H1 (cell line): ENCODE data around the gene DMRTA1. TPM values are rescaled to one million over a fixed set of nuclear protein-coding genes. Genes with fewer than 3 reads are reported as not detected.
A peak's percentile ranks its signal among the peaks of the same experiment; 100 is the strongest.

Source experiments
- CTCF ChIA-PET: fragments of 300-600 bp; sonication (Branson Sonifier 250); formaldehyde crosslinking; loops from one replicate; lab custom pipeline; 2021; ENCODE audit not compliant: partially characterized antibody; lab: Charles Lee
- POLR2A ChIA-PET: fragments of 300-600 bp; sonication (Branson Sonifier 250); formaldehyde crosslinking; loops from one replicate; lab custom pipeline; 2021; ENCODE audit warnings: inconsistent platforms; ENCODE audit not compliant: partially characterized antibody; lab: Charles Lee
- DNase-seq, 2 experiments: peaks; one replicate each; pipeline versions ENCODE4 v3.0.0 to v3.0.0-alpha.2; 2010 to 2022; ENCODE audit warnings: low spot score in 2 of 2, low read depth in 1 of 2, mixed read lengths in 1 of 2
- FAIRE-seq: peaks from 2 replicates; lab custom pipeline; 2011; peaks lifted over from hg19 to GRCh38; lab: Jason Lieb, UNC
- H2AFZ ChIP-seq: 2 replicates; pipeline ENCODE4 v1.8.1; 2012; ENCODE audit warnings: low read length, inconsistent platforms
- H2AK5ac ChIP-seq: 2 replicates; pipeline ENCODE4 v1.6.1; 2013; ENCODE audit warnings: low read depth, low read length
- H2BK120ac ChIP-seq: replicated peaks from 2 replicates; pipeline ENCODE3; 2013; ENCODE audit warnings: low read depth, low read length, inconsistent platforms
- H2BK12ac ChIP-seq: 2 replicates; pipeline ENCODE4 v1.6.1; 2013; ENCODE audit warnings: low read depth, low read length
- H2BK15ac ChIP-seq: 2 replicates; pipeline ENCODE4 v1.6.1; 2013; ENCODE audit warnings: low read length
- H2BK20ac ChIP-seq: 2 replicates; pipeline ENCODE4 v1.6.1; 2013; ENCODE audit warnings: low read length
- H2BK5ac ChIP-seq: 2 replicates; pipeline ENCODE4 v1.6.1; 2013; ENCODE audit warnings: low read depth, low read length
- H3K14ac ChIP-seq: 2 replicates; pipeline ENCODE4 v1.6.1; 2013; ENCODE audit warnings: inconsistent platforms; ENCODE audit not compliant: insufficient read length
- H3K18ac ChIP-seq: 2 replicates; pipeline ENCODE4 v1.6.1; 2013; ENCODE audit warnings: low read length; ENCODE audit errors: extremely low read depth
- H3K23ac ChIP-seq: 2 replicates; pipeline ENCODE4 v1.6.1; 2013; ENCODE audit warnings: inconsistent platforms; ENCODE audit not compliant: insufficient read length
- H3K23me2 ChIP-seq: 2 replicates; pipeline ENCODE4 v1.6.1; 2013; ENCODE audit warnings: low read depth, low read length
- H3K27ac ChIP-seq: 2 replicates; pipeline ENCODE4 v1.6.1; 2011; ENCODE audit warnings: low read depth, low read length, inconsistent platforms
- H3K27me3 ChIP-seq, 4 experiments: replicated peaks in 1 of 4; 1 replicate in 1 of 4; 2 replicates in 3 of 4; pipeline versions ENCODE4 v1.6.1 to v1.8.1; 2011 to 2013; ENCODE audit warnings: low read length in 3 of 4, mild to moderate bottlenecking in 3 of 4, inconsistent platforms in 2 of 4, mixed read lengths in 2 of 4, moderate library complexity in 1 of 4; ENCODE audit not compliant: control insufficient read depth in 3 of 4, insufficient read depth in 3 of 4; ENCODE audit errors: extremely low read depth in 1 of 4
- H3K36me3 ChIP-seq, 4 experiments: 2 replicates each; pipeline versions ENCODE4 v1.6.1 to v1.8.1; 2011 to 2013; ENCODE audit warnings: mild to moderate bottlenecking in 4 of 4, low read length in 3 of 4, moderate library complexity in 2 of 4, control low read depth in 1 of 4, inconsistent platforms in 1 of 4; ENCODE audit not compliant: insufficient read depth in 4 of 4, control insufficient read depth in 2 of 4
- H3K4ac ChIP-seq: replicated peaks from 2 replicates; pipeline ENCODE3; 2013; ENCODE audit warnings: low read length, low read depth, mixed read lengths, inconsistent platforms; ENCODE audit not compliant: insufficient read length
- H3K4me1 ChIP-seq, 4 experiments: replicated peaks in 1 of 4; 1 replicate in 1 of 4; 2 replicates in 3 of 4; pipeline versions ENCODE4 v1.6.1 to v1.8.1; 2011 to 2013; ENCODE audit warnings: low read length in 3 of 4, inconsistent platforms in 2 of 4, mixed read lengths in 1 of 4; ENCODE audit not compliant: insufficient read depth in 4 of 4, control insufficient read depth in 3 of 4
- H3K4me2 ChIP-seq, 2 experiments: 2 replicates each; pipeline versions ENCODE4 v1.6.1 to v1.8.1; 2011 to 2013; ENCODE audit warnings: low read depth in 2 of 2, low read length in 2 of 2, control low read depth in 1 of 2, inconsistent platforms in 1 of 2, mild to moderate bottlenecking in 1 of 2; ENCODE audit not compliant: insufficient read depth in 1 of 2
- H3K4me3 ChIP-seq, 4 experiments: fragments of 200-600, 300-600 bp in 1 of 4; sonication (generic), shearing (Covaris generic), sonication (Bioruptor Twin) in 1 of 4; 2 replicates each; pipeline versions ENCODE4 v1.5.1 to v1.8.1; 2011 to 2016; ENCODE audit warnings: low read length in 4 of 4, low read depth in 3 of 4, control low read depth in 2 of 4, inconsistent platforms in 2 of 4, mild to moderate bottlenecking in 2 of 4, mixed read lengths in 1 of 4, moderate library complexity in 1 of 4; ENCODE audit not compliant: insufficient read depth in 2 of 4; ENCODE audit errors: extremely low read depth in 1 of 4
- H3K56ac ChIP-seq: replicated peaks from 2 replicates; pipeline ENCODE3; 2013; ENCODE audit warnings: low read depth, mild to moderate bottlenecking, mixed read lengths, low read length, inconsistent platforms; ENCODE audit not compliant: insufficient read length
- H3K79me1 ChIP-seq: 2 replicates; pipeline ENCODE4 v1.6.1; 2013; ENCODE audit warnings: low read depth, low read length, control low read depth
- H3K79me2 ChIP-seq, 2 experiments: 2 replicates each; pipeline versions ENCODE4 v1.6.1 to v1.8.1; 2012 to 2013; ENCODE audit warnings: low read length in 2 of 2, mild to moderate bottlenecking in 2 of 2, inconsistent platforms in 1 of 2; ENCODE audit not compliant: insufficient read depth in 2 of 2, control insufficient read depth in 1 of 2
- H3K9ac ChIP-seq, 4 experiments: replicated peaks in 1 of 4; 1 replicate in 1 of 4; 2 replicates in 3 of 4; pipeline versions ENCODE4 v1.6.1 to v1.8.1; 2011 to 2013; ENCODE audit warnings: low read depth in 3 of 4, low read length in 3 of 4, control low read depth in 2 of 4, mild to moderate bottlenecking in 2 of 4, moderate library complexity in 2 of 4, inconsistent platforms in 1 of 4; ENCODE audit errors: extremely low read depth in 1 of 4
- H3K9me3 ChIP-seq, 2 experiments: 2 replicates each; pipeline versions ENCODE4 v1.6.1 to v1.8.1; 2012 to 2013; ENCODE audit warnings: mild to moderate bottlenecking in 2 of 2, moderate library complexity in 2 of 2, control low read depth in 1 of 2, inconsistent platforms in 1 of 2, low read depth in 1 of 2, low read length in 1 of 2, mixed read lengths in 1 of 2; ENCODE audit not compliant: insufficient read depth in 2 of 2
- H4K20me1 ChIP-seq, 2 experiments: replicated peaks in 1 of 2; 2 replicates each; pipeline versions ENCODE3 to v1.8.1; 2011 to 2013; ENCODE audit warnings: inconsistent platforms in 2 of 2, low read length in 2 of 2, mild to moderate bottlenecking in 1 of 2; ENCODE audit not compliant: insufficient read depth in 2 of 2, control insufficient read depth in 1 of 2
- H4K5ac ChIP-seq: 2 replicates; pipeline ENCODE4 v1.6.1; 2013; ENCODE audit warnings: low read length, low read depth, mixed read lengths, inconsistent platforms; ENCODE audit not compliant: insufficient read length
- H4K8ac ChIP-seq: 2 replicates; pipeline ENCODE4 v1.8.0; 2013; ENCODE audit warnings: mild to moderate bottlenecking, moderate library complexity, low read length, inconsistent platforms; ENCODE audit not compliant: insufficient read depth; ENCODE audit errors: extremely low read depth
- H4K91ac ChIP-seq: replicated peaks from 2 replicates; pipeline ENCODE3; 2013; ENCODE audit warnings: low read length, mixed read lengths, inconsistent platforms; ENCODE audit not compliant: insufficient read length
- BRCA1 ChIP-seq: IDR thresholded peaks from 2 replicates; pipeline ENCODE4 v1.6.1; 2012; ENCODE audit warnings: low read depth, low read length, improper control_type of control experiment
- MAFK ChIP-seq: IDR thresholded peaks from 2 replicates; pipeline ENCODE4 v1.6.1; 2012; ENCODE audit warnings: low read depth, mild to moderate bottlenecking, improper control_type of control experiment, low read length
- SP2 ChIP-seq: IDR thresholded peaks from 2 replicates; pipeline ENCODE4 v1.6.1; 2012; ENCODE audit warnings: mild to moderate bottlenecking, low read length, inconsistent platforms
- TAF7 ChIP-seq: optimal IDR thresholded peaks from 2 replicates; pipeline ENCODE3; 2011; ENCODE audit warnings: low read depth, mild to moderate bottlenecking, inconsistent platforms, low read length, moderate library complexity, borderline replicate concordance
- TEAD4 ChIP-seq: IDR thresholded peaks from 2 replicates; pipeline ENCODE4 v1.6.1; 2012; ENCODE audit warnings: low read depth, low read length, inconsistent platforms, mixed read lengths
- YY1 ChIP-seq: IDR thresholded peaks from 2 replicates; pipeline ENCODE4 v1.6.1; 2011; ENCODE audit warnings: low read depth, mild to moderate bottlenecking, low read length
- WGBS, 2 experiments: shearing (Covaris generic) in 1 of 2; methylation state at CpG; one replicate each; pipeline versions ENCODE4 v1.1.6 to v1.1.7; 2013 to 2015; ENCODE audit warnings: low lambda C conversion rate in 2 of 2, mixed read lengths in 2 of 2, inconsistent platforms in 1 of 2, low coverage in 1 of 2, missing lambda C conversion rate in 1 of 2; ENCODE audit not compliant: insufficient replicate concordance in 2 of 2, insufficient coverage in 1 of 2, insufficient read length in 1 of 2; ENCODE audit errors: extremely low coverage in 1 of 2, missing lambda C conversion rate in 1 of 2; 5-methylcytosine and 5-hydroxymethylcytosine counted together
- polyA plus RNA-seq, 7 experiments: library from polyadenylated mRNA; depleted of rRNA in 3 of 7; stranded (reverse) in 5 of 7; unstranded in 2 of 7; fragments of >200 nt in 5 of 7; fragments of 200-250 nt in 2 of 7; gene quantifications; 1 replicate in 5 of 7; 2 replicates in 1 of 7; 4 replicates in 1 of 7; pipeline versions ENCODE4 v1.2.1 to v1.2.3, GENCODE V29; 2011 to 2013; ENCODE audit warnings: missing spikeins in 2 of 7, mixed read lengths in 2 of 7
- total RNA-seq: library from RNA; stranded (reverse); fragmentation: NEBNext Ultra II Directional; extraction: Animal tissue kit (Norgen Biotek cat#: 25700); gene quantifications from 2 replicates; pipeline ENCODE4 v1.2.1, GENCODE V29; 2021
- TF ChIP-seq, protein P1 (sequence below): IDR thresholded peaks from 2 replicates; pipeline ENCODE4 v1.6.1; 2012; ENCODE audit warnings: low read length, inconsistent platforms

The DMRTA1 gene
- total and polyA plus RNA-seq, 2 of the 8 experiments (the other 6 are each of a cell fraction or from before 2014, with no cell fraction given) = 1.5 to 3.3 TPM

- Histone ChIP-seq H3K23ac (no peak overlapping the region), H2BK20ac (0 out of 2 replicates have a peak overlapping the region, but pooled peaks have one; percentile 22), H4K20me1 (no peaks in the 10 kb centered on the region), H3K9me3 (peaks cover 0 to 2% of the 10 kb centered on the region in 2 experiments; a peak in 1 of 4 replicates), H3K79me1 (no peaks in the 10 kb centered on the region), H3K4me2 (peak overlapping the region; percentile 8 to 10; a peak in 1 of 4 replicates), H2AFZ (no peak overlapping the region), H3K27me3 (no peaks in the 10 kb centered on the region), H3K9ac (no peak overlapping the region), H2BK5ac (no peak overlapping the region), H4K5ac (no peak overlapping the region), H4K91ac (no peak overlapping the region), H3K18ac (no peak overlapping the region), H3K14ac (no peak overlapping the region), H3K36me3 (no peaks in the 10 kb centered on the region), H3K56ac (no peak overlapping the region), H3K79me2 (no peaks in the 10 kb centered on the region), H2BK15ac (no peak overlapping the region), H3K4ac (no peak overlapping the region), H2BK12ac (no peak overlapping the region), H3K27ac (no peak overlapping the region), H3K4me1 (peaks cover 0 to 7% (median 3%) of the 10 kb centered on the region in 4 experiments; a peak in 4 of 7 replicates), H3K23me2 (peaks cover 2% of the 10 kb centered on the region; the same call in 1 of the 2 replicates), H2AK5ac (no peak overlapping the region), H4K8ac (no peak overlapping the region), H3K4me3 (no peak overlapping the region), H2BK120ac (no peak overlapping the region)
- ChIA-PET CTCF (interaction anchor here (0.5 to 1.0 kb wide), 3 partner anchors 14 to 1866 kb away, joined by 3 read pairs; no protein-coding TSS in a partner anchor), POLR2A (no interaction called here)
- WGBS, 2 experiments = 25% methylated on average over 1 of the region's 1 CpG; no CpG with 5 or more reads in 1 of the 2 experiments
- no peak for TF ChIP-seq YY1
- no peak for TF ChIP-seq BRCA1
- TF ChIP-seq, protein P1, sequence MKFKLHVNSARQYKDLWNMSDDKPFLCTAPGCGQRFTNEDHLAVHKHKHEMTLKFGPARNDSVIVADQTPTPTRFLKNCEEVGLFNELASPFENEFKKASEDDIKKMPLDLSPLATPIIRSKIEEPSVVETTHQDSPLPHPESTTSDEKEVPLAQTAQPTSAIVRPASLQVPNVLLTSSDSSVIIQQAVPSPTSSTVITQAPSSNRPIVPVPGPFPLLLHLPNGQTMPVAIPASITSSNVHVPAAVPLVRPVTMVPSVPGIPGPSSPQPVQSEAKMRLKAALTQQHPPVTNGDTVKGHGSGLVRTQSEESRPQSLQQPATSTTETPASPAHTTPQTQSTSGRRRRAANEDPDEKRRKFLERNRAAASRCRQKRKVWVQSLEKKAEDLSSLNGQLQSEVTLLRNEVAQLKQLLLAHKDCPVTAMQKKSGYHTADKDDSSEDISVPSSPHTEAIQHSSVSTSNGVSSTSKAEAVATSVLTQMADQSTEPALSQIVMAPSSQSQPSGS = no peak
- no peak for TF ChIP-seq TEAD4
- no peak for TF ChIP-seq TAF7
- TF ChIP-seq MAFK = no peak
- no peak for TF ChIP-seq SP2
- DNase-seq (peak in 1 of 2 experiments; percentile 29), FAIRE-seq (peak; percentile 82)
These were observed 37.0 kb downstream of the DMRTA1 start for GRCh38 chr9:22483528-22484070.
